ENCODE results near the gene NPSR1. TPM values are rescaled to one million over a fixed set of nuclear protein-coding genes. Genes with fewer than 3 reads are reported as not detected.

The NPSR1 gene
- total and polyA plus RNA-seq, 9 of the 15 experiments (the other 6 are each of a cell fraction or from before 2014, with no cell fraction given) = not detected

- FAIRE-seq = peak; percentile 69
- BruUV-seq (replicated peaks) = no TSS peak
These were observed 101.6 kb downstream of the NPSR1 start for GRCh38 chr7:34759477-34760125.

More at GRCh38 chr7:34759477-34760125, 101.6 kb downstream of the NPSR1 start:
- intact Hi-C loops (cut with micrococcal nuclease) = loop anchor here (2.0 to 5.0 kb wide), 2 partner anchors 277 to 668 kb away; partner anchors contain the start of gene DPY19L1
- DNase-seq (ENCODE audit: extremely low read depth in 1 of 4, low spot score in 3 of 4) (peak; percentile 30 to 35 (median 34)), ATAC-seq (peak; percentile 90)
- in situ Hi-C loops (cut with MboI) = no loop called here
- Histone ChIP-seq H2AFZ (ENCODE audit: low read depth, low read length) (peak overlapping the region; percentile 87; the same call in 1 of the 2 replicates), H3K9me1 (ENCODE audit: control insufficient read depth, insufficient read depth, low read length) (no peaks in the 10 kb centered on the region), H3K4me2 (ENCODE audit: insufficient read depth, low read length) (peak overlapping the region; percentile 32; the same call in 1 of the 2 replicates), H3K4me3 (no peak overlapping the region), H3K36me3 (ENCODE audit: control insufficient read depth, insufficient read depth, low read length) (no peaks in the 10 kb centered on the region), H3K27me3 (ENCODE audit: control insufficient read depth in 2 of 2, insufficient read depth in 2 of 2, low read length in 2 of 2) (no peaks in the 10 kb centered on the region), H3K4me1 (replicated peaks in 1 of 2; ENCODE audit: control insufficient read depth in 2 of 2, insufficient read depth in 2 of 2, low read length in 2 of 2) (no peaks in the 10 kb centered on the region), H3K9ac (ENCODE audit: insufficient read depth in 1 of 2, low read depth in 2 of 2, low read length in 2 of 2) (no peak overlapping the region), H3K27ac (ENCODE audit: extremely low read depth, low read depth, low read length) (no peak overlapping the region), H3K9me3 (replicated peaks; ENCODE audit: control insufficient read depth, insufficient read depth, low read depth, low read length) (no peaks in the 10 kb centered on the region), H3K79me2 (ENCODE audit: control insufficient read depth, insufficient read depth, low read length) (no peaks in the 10 kb centered on the region), H4K20me1 (replicated peaks; ENCODE audit: control insufficient read depth, insufficient read depth, low read length) (no peaks in the 10 kb centered on the region)
- CTCF ChIA-PET (ENCODE audit: low intra/inter-chr PET ratio) = no interaction called here
- WGBS (ENCODE audit: insufficient coverage, low coverage, missing lambda C conversion rate) = 0% methylated on average over 3 of the region's 3 CpGs
- TF ChIP-seq RAD21 (CRISPR knock-in tag; conservative IDR thresholded peaks at IDR 0.05 in 1 of 2, IDR thresholded peaks at IDR 0.05 in 1 of 2) (peak; percentile 30 to 65; a peak in 3 of 4 replicates), PBX2 (CRISPR knock-in tag; IDR thresholded peaks at IDR 0.05; ENCODE audit: low read depth) (no peak), PBX2 (tag; conservative IDR thresholded peaks at IDR 0.05; ENCODE audit: low read depth) (no peak), NFE2 (IDR thresholded peaks at IDR 0.05; ENCODE audit: low read depth) (peak; percentile 54), CTCF (IDR thresholded peaks at IDR 0.05 in 2 of 3, conservative IDR thresholded peaks at IDR 0.05 in 1 of 3; ENCODE audit: insufficient read depth in 2 of 3, low read depth in 1 of 3, low read length in 3 of 3) (peak; percentile 43 to 57 (median 50); a peak in 5 of 6 replicates), HOXB6 (CRISPR knock-in tag; IDR thresholded peaks at IDR 0.05; ENCODE audit: borderline replicate concordance) (no peak)
- POLR2A ChIA-PET = interaction anchor here (0.7 kb wide), 1 partner anchor 993 kb away, joined by 3 read pairs; no protein-coding TSS in a partner anchor

All from K562 (cell line).